NB4 (cell line): ENCODE measurements around the gene EN2.

Source experiments
- DNase-seq: peaks from one replicate; pipeline ENCODE4 v3.0.0; 2010; ENCODE audit warnings: low read depth
- H3K4me3 ChIP-seq: one replicate; pipeline ENCODE4 v1.5.1; 2011; ENCODE audit warnings: mild to moderate bottlenecking, low read depth, low read length, moderate library complexity
- CTCF ChIP-seq: IDR thresholded peaks from one replicate; pipeline ENCODE4 v1.5.1; 2012; ENCODE audit warnings: low read depth, low read length
- MAX ChIP-seq: IDR thresholded peaks from 2 replicates; pipeline ENCODE4 v1.6.1; 2011; ENCODE audit warnings: low read depth, low read length
- MYC ChIP-seq: IDR thresholded peaks from 2 replicates; pipeline ENCODE4 v1.6.1; 2011; ENCODE audit warnings: low read depth, low read length
- POLR2A ChIP-seq: IDR thresholded peaks from 2 replicates; pipeline ENCODE4 v1.6.1; 2011; ENCODE audit warnings: mild to moderate bottlenecking; ENCODE audit not compliant: insufficient read length; ENCODE audit errors: extremely low read depth

EN2 gene

GRCh38 chr7:155486783-155487508 lies 29.0 kb downstream of the EN2 start:
- no peak for DNase-seq
- H3K4me3 ChIP-seq = no peak overlapping the region
- TF ChIP-seq CTCF (no peak), MYC (no peak)

- no peak for DNase-seq
- TF ChIP-seq MYC (no peak), MAX (no peak), POLR2A (no peak), CTCF (no peak)
- no peak overlapping the region for H3K4me3 ChIP-seq
Observed at GRCh38 chr7:155487509-155488482, 29.9 kb downstream of the EN2 start.

GRCh38 chr7:155488483-155489127 lies 30.7 kb downstream of the EN2 start:
- no peak for TF ChIP-seq MAX
- TF ChIP-seq POLR2A = no peak
- no peak for TF ChIP-seq CTCF
- no peak for TF ChIP-seq MYC
- H3K4me3 ChIP-seq = no peak overlapping the region
- DNase-seq = no peak

- no peak overlapping the region for H3K4me3 ChIP-seq
- TF ChIP-seq POLR2A (no peak), MAX (no peak), CTCF (no peak), MYC (no peak)
- no peak for DNase-seq
Observed at GRCh38 chr7:155489158-155489840, 31.4 kb downstream of the EN2 start.

GRCh38 chr7:155489862-155490696 lies 32.1 kb downstream of the EN2 start:
- no peak for TF ChIP-seq POLR2A
- no peak for TF ChIP-seq MAX
- TF ChIP-seq CTCF = no peak
- TF ChIP-seq MYC = no peak
- no peak overlapping the region for H3K4me3 ChIP-seq
- DNase-seq = no peak
